BJ (cell line): ENCODE data around the gene CARD10. TPM values are rescaled to one million over a fixed set of nuclear protein-coding genes. Genes with fewer than 3 reads are reported as not detected.
"Not testable (repeated sequence)": the region's sequence is repeated elsewhere in the genome, so short reads cannot be mapped to it uniquely, and the experiment has no call there.

Experiments
- CTCF ChIA-PET: fragments of 350-600 bp; formaldehyde crosslinking; extraction: SDS; loops from one replicate; lab custom pipeline; 2021; ENCODE audit warnings: antibody characterized with exemption, inconsistent platforms; lab: Yijun Ruan, JAX
- POLR2A ChIA-PET: fragments of 300-600 bp; sonication (Branson Sonifier 250); formaldehyde crosslinking; extraction: SDS; loops from one replicate; lab custom pipeline; 2021; ENCODE audit warnings: antibody characterized with exemption; lab: Charles Lee
- DNase-seq: peaks from one replicate; pipeline ENCODE4 v3.0.0-alpha.2; 2011; ENCODE audit warnings: low read depth
- H3K27me3 ChIP-seq: 2 replicates; pipeline ENCODE4 v1.6.0; 2011; ENCODE audit warnings: low read length; ENCODE audit not compliant: control insufficient read depth, insufficient read depth
- H3K36me3 ChIP-seq: 2 replicates; pipeline ENCODE4 v1.5.1; 2011; ENCODE audit warnings: low read length; ENCODE audit not compliant: control insufficient read depth, insufficient read depth
- H3K4me3 ChIP-seq: 2 replicates; pipeline ENCODE4 v1.5.1; 2011; ENCODE audit warnings: low read depth, mild to moderate bottlenecking, control low read depth, low read length
- CTCF ChIP-seq: IDR thresholded peaks from 2 replicates; pipeline ENCODE4 v1.5.1; 2011; ENCODE audit warnings: low read depth, mild to moderate bottlenecking, control low read depth, inconsistent platforms, low read length, moderate library complexity; ENCODE audit not compliant: insufficient read depth
- polyA plus RNA-seq: library from polyadenylated mRNA; depleted of rRNA; stranded (reverse); fragments of >200 nt; gene quantifications from 2 replicates; pipeline ENCODE4 v1.2.3, GENCODE V29; 2011

Gene CARD10
- polyA plus RNA-seq, 1 experiment = 4.5 TPM

DNA sequence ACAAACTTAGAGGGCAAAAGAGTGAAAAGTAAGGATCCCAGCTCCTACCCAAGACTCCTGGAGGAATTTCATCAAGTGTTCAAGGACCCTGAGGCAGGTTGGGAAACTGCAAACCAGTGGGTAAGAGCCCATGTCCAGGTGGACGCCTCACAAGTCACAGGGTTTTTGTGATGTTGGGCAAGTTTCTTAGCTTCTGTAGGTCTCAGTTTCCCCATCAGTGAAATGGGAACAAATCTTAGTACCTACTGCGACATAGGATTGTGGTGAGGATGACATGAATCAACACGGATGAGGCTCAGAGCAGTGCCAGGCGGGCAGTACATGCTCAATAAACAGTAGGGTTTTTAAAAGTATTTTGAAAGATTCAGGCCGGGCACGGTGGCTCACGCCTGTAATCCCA lies 23.7 kb upstream of the CARD10 start:
- POLR2A ChIA-PET = no interaction called here
- TF ChIP-seq CTCF = no peak
- no peak for DNase-seq
- Histone ChIP-seq H3K4me3 (no peak overlapping the region), H3K36me3 (no peaks in the 10 kb centered on the region), H3K27me3 (no peaks in the 10 kb centered on the region)
- CTCF ChIA-PET = interaction anchor here (1.2 to 16.8 kb wide), 3 partner anchors 24 to 100 kb away, joined by 3 to 551 read pairs (median 338); partner anchors contain the start of gene CDC42EP1

DNA sequence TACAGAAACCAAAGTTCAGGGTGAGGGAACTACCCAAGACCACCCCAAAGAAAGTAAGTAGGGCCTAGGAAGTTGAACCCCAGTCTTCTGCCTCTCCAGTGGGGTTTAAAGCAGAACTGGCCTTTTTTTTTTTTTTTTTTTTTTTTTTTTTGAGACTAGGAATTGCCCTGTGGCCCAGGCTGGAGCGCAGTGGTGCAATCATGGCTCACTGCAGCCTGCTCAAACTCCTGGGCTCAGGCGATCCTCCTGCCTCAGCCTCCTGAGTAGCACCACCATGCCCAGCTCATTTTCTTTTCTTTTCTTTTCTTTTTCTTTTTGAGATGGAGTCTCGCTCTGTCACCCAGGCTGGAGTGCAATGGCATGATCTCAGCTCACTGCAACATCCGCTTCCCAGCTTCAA lies 23.2 kb upstream of the CARD10 start:
- not testable (repeated sequence) for DNase-seq, H3K36me3 ChIP-seq, H3K4me3 ChIP-seq, H3K27me3 ChIP-seq
- POLR2A ChIA-PET = interaction anchor here (1.5 kb wide), 1 partner anchor 33 kb away, joined by 5 read pairs; no protein-coding TSS in a partner anchor
- CTCF ChIA-PET = interaction anchor here (1.0 to 16.8 kb wide), 6 partner anchors 24 to 139 kb away, joined by 3 to 551 read pairs (median 17); partner anchors contain the start of genes CDC42EP1 and GGA1

- H3K36me3 ChIP-seq, POLR2A ChIA-PET, H3K27me3 ChIP-seq, H3K4me3 ChIP-seq, DNase-seq: not testable (repeated sequence)
- CTCF ChIA-PET = interaction anchor here (0.8 to 16.8 kb wide), 14 partner anchors 12 to 324 kb away, joined by 3 to 551 read pairs (median 6); partner anchors contain the start of genes CARD10, CDC42EP1 and GGA1
Observed at GRCh38 chr22:37539790-37540189, 20.6 kb upstream of the CARD10 start.

GRCh38 chr22:37538590-37539357 lies 19.6 kb upstream of the CARD10 start:
- ChIA-PET POLR2A (no interaction called here), CTCF (interaction anchor here (0.6 to 16.8 kb wide), 24 partner anchors 12 to 325 kb away, joined by 3 to 551 read pairs (median 4); partner anchors contain the start of genes CARD10 and CDC42EP1)
- peak; percentile 93 for TF ChIP-seq CTCF
- Histone ChIP-seq H3K4me3 (no peak overlapping the region), H3K27me3 (no peaks in the 10 kb centered on the region), H3K36me3 (no peaks in the 10 kb centered on the region)
- DNase-seq = peak; percentile 45

GRCh38 chr22:37535159-37535558 lies 15.9 kb upstream of the CARD10 start:
- no peak for DNase-seq
- POLR2A ChIA-PET = no interaction called here
- no peaks in the 10 kb centered on the region for H3K36me3 ChIP-seq
- no peak for TF ChIP-seq CTCF
- no peaks in the 10 kb centered on the region for H3K27me3 ChIP-seq
- CTCF ChIA-PET = interaction anchor here (0.9 kb wide), 1 partner anchor 72 kb away, joined by 3 read pairs; no protein-coding TSS in a partner anchor
- no peak overlapping the region for H3K4me3 ChIP-seq

DNA sequence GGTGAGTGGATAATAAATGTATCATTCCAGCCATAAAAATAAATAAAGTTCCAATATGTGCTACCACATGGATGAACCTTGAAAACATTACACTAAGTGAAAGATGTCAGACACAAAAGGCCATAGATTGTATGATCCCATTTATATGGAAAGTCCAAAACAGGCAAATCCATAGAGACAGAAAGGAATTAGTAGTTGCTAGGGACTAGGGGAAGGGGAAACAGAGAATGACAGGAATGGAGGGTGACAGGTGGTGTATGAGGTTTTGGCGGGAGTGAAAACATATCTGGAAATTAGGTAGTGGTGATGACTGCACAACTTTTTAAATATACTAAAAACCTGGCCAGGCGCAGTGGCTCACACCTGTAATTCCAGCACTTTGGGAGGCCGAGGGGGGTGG lies 15.2 kb upstream of the CARD10 start:
- Histone ChIP-seq H3K27me3 (no peaks in the 10 kb centered on the region), H3K4me3 (no peak overlapping the region), H3K36me3 (no peaks in the 10 kb centered on the region)
- DNase-seq = no peak
- no peak for TF ChIP-seq CTCF
- CTCF ChIA-PET = interaction anchor here (0.9 to 1.4 kb wide), 2 partner anchors 58 to 72 kb away, joined by 3 to 7 read pairs; no protein-coding TSS in a partner anchor
- POLR2A ChIA-PET = no interaction called here
